Measurements from ENCODE around the gene CHI3L1. TPM values are rescaled to one million over a fixed set of nuclear protein-coding genes. Genes with fewer than 3 reads are reported as not detected.

The CHI3L1 gene
- total RNA-seq, 1 experiment from 2014 or later = not detected

GRCh38 chr1:203144661-203145060, 41.8 kb downstream of the CHI3L1 start:
- no peaks in the 10 kb centered on the region for H3K36me3 ChIP-seq (ENCODE audit: insufficient read depth, low read length, poor library complexity, severe bottlenecking)
- no peak for DNase-seq (ENCODE audit: low spot score)
- no peaks in the 10 kb centered on the region for H3K27me3 ChIP-seq (replicated peaks; ENCODE audit: insufficient read depth, low read depth, low read length, poor library complexity)
- no TSS peak for BruUV-seq (replicated peaks)
- TF ChIP-seq EZH2 (IDR thresholded peaks at IDR 0.05; ENCODE audit: borderline replicate concordance, low read depth, low read length, poor library complexity, severe bottlenecking) (no peak), CTCF (conservative IDR thresholded peaks at IDR 0.05; ENCODE audit: low read depth, low read length) (no peak)
- ChIA-PET CTCF (no interaction called here), POLR2A (ENCODE audit: low non-redundant PET) (no interaction called here)
- H3K9me3 ChIP-seq (ENCODE audit: low read depth, low read length, poor library complexity, severe bottlenecking) = no peaks in the 10 kb centered on the region
- peaks cover 5% of the 10 kb centered on the region for H3K4me1 ChIP-seq (ENCODE audit: insufficient read depth, low read length, poor library complexity, severe bottlenecking)
- H3K4me3 ChIP-seq (ENCODE audit: low read depth, low read length, poor library complexity, severe bottlenecking) = no peak overlapping the region
- intact Hi-C loops (cut with micrococcal nuclease; ENCODE audit: unreplicated experiment) = no loop called here
- no peak overlapping the region for H3K27ac ChIP-seq (ENCODE audit: low read depth, low read length, poor library complexity, severe bottlenecking)

GRCh38 chr1:203143641-203144040, 42.9 kb downstream of the CHI3L1 start:
- Histone ChIP-seq H3K4me1 (ENCODE audit: insufficient read depth, low read length, poor library complexity, severe bottlenecking) (peaks cover 5% of the 10 kb centered on the region), H3K27me3 (replicated peaks; ENCODE audit: insufficient read depth, low read depth, low read length, poor library complexity) (no peaks in the 10 kb centered on the region), H3K27ac (ENCODE audit: low read depth, low read length, poor library complexity, severe bottlenecking) (no peak overlapping the region), H3K4me3 (ENCODE audit: low read depth, low read length, poor library complexity, severe bottlenecking) (no peak overlapping the region), H3K36me3 (ENCODE audit: insufficient read depth, low read length, poor library complexity, severe bottlenecking) (no peaks in the 10 kb centered on the region), H3K9me3 (ENCODE audit: low read depth, low read length, poor library complexity, severe bottlenecking) (no peaks in the 10 kb centered on the region)
- intact Hi-C loops (cut with micrococcal nuclease; ENCODE audit: unreplicated experiment) = no loop called here
- no peak for DNase-seq (ENCODE audit: low spot score)
- ChIA-PET CTCF (no interaction called here), POLR2A (ENCODE audit: low non-redundant PET) (no interaction called here)
- TF ChIP-seq CTCF (conservative IDR thresholded peaks at IDR 0.05; ENCODE audit: low read depth, low read length) (no peak), EZH2 (IDR thresholded peaks at IDR 0.05; ENCODE audit: borderline replicate concordance, low read depth, low read length, poor library complexity, severe bottlenecking) (no peak)
- BruUV-seq (replicated peaks) = no TSS peak

- intact Hi-C loops (cut with micrococcal nuclease; ENCODE audit: unreplicated experiment) = no loop called here
- BruUV-seq (replicated peaks) = no TSS peak
- no peak overlapping the region for H3K27ac ChIP-seq (ENCODE audit: low read depth, low read length, poor library complexity, severe bottlenecking)
- H3K4me1 ChIP-seq (ENCODE audit: insufficient read depth, low read length, poor library complexity, severe bottlenecking) = peaks cover 5% of the 10 kb centered on the region
- H3K36me3 ChIP-seq (ENCODE audit: insufficient read depth, low read length, poor library complexity, severe bottlenecking) = no peaks in the 10 kb centered on the region
- no peaks in the 10 kb centered on the region for H3K9me3 ChIP-seq (ENCODE audit: low read depth, low read length, poor library complexity, severe bottlenecking)
- no peak overlapping the region for H3K4me3 ChIP-seq (ENCODE audit: low read depth, low read length, poor library complexity, severe bottlenecking)
- no peak for DNase-seq (ENCODE audit: low spot score)
- ChIA-PET POLR2A (ENCODE audit: low non-redundant PET) (no interaction called here), CTCF (no interaction called here)
- TF ChIP-seq CTCF (conservative IDR thresholded peaks at IDR 0.05; ENCODE audit: low read depth, low read length) (no peak), EZH2 (IDR thresholded peaks at IDR 0.05; ENCODE audit: borderline replicate concordance, low read depth, low read length, poor library complexity, severe bottlenecking) (no peak)
- no peaks in the 10 kb centered on the region for H3K27me3 ChIP-seq (replicated peaks; ENCODE audit: insufficient read depth, low read depth, low read length, poor library complexity)
Measured at GRCh38 chr1:203142684-203143408, 43.7 kb downstream of the CHI3L1 start.
